Brain pericyte (primary cell): Measurements from ENCODE around the gene ZNF688.
"Not testable (repeated sequence)": the region's sequence is repeated elsewhere in the genome, so short reads cannot be mapped to it uniquely, and the experiment has no call there.

Experiments used
- DNase-seq: peaks from one replicate; pipeline ENCODE4 v3.0.0-alpha.2; 2012; ENCODE audit warnings: low read depth, low spot score

ZNF688 gene

DNA sequence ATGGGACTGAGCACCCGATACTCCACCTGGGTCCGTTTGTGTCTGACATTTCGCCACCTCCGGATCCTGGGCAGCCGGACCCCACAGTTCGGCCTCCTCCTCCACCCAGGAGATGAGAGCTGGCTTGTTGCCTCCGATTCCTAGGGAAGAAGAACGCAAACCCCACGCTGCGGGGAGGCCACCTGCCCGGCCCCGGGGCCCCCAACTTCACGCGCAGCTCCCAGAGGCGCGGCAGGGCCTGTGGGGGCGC lies 13.9 kb downstream of the ZNF688 start:
- no peak for DNase-seq

DNA sequence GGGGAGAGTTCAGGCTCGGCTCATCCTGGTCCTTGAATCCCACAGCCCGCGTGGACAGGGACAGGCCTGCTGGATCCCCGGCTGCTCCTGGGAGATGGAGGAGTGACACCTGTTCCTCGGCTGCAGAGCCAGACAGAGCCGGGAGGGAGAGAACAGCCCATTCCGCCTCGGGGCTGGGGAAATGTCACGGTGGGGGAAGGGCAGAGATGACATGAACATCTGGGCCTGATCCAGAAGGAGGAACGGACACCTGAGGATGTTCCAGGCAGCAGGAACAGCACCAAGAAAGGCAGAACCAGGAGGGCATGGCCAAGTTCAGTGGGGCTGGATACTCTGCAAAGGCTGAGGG lies 15.4 kb downstream of the ZNF688 start:
- DNase-seq, result no peak

DNA sequence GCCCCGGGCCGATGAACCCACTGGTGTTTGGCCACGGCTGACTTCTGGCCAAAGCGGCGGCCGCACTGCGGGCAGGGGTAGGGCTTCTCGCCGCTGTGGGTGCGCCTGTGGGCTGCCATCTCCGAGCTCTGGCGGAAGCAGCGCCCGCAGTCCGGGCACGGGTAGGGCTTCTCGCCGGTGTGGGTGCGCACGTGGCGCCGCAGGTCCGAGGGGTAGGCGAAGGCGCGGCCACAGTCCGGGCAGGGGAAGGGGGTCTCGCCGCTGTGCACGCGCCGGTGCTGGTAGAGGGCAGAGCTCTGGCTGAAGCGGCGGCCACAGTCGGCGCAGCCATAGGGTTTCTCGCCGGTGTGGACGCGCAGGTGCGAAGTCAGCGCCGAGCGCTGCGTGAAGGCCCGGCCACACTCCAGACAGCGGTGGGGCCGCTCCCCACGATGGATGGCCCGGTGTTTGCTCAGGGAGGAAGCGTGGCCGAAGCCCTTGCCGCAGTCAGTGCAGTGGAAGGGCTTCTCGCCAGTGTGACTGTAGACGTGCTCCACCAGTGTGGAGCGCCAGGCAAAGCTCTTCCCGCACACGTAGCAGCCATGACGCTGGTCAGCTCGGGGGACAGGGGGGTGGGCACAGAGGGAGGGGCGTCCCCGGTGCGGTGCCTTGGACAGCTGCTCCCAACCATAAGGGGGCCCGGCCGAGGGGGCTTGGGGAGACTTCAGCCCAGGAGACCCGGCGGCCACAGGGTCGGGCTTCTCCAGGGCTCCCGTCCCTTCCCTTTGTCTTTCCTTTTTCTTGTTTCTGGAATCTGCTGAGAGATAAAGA lies 16.0 kb downstream of the ZNF688 start:
- no peak for DNase-seq

DNA sequence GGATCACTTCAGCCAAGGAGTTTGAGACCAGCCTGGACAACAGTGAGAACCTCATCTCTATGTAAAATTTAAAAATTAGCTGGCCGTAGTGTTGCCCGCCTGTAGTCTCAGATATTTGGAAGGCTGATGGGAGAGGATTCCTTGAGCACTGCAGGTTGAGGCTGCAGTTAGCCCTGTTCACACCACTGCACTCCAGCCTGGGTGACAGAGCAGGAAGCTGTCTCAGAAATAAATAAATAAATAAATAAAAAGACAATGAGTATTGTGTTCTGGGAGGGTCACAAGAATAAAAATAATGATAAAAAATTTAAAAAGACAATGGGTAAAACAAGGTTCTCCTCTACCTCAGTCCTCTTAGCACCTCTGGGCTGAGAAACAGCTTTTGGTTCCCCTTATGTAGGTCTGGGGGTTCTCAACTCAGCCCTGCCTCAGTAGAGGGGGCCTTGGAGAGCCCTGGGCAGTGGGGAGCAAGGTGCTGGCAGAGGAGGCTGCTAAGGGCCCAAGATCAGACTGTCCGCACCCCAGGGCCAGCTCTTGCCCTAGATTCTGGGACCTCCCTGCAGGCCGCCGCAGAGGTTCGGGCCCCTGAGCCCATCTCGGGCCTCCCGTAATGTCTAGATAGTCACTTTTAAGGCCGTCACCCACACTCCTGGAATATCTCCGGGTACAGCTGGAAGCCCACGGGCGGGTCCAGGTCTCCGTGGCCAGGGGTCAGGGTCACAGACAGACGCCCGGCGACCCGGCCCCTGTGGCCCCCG lies 16.8 kb downstream of the ZNF688 start:
- DNase-seq, result no peak

DNA sequence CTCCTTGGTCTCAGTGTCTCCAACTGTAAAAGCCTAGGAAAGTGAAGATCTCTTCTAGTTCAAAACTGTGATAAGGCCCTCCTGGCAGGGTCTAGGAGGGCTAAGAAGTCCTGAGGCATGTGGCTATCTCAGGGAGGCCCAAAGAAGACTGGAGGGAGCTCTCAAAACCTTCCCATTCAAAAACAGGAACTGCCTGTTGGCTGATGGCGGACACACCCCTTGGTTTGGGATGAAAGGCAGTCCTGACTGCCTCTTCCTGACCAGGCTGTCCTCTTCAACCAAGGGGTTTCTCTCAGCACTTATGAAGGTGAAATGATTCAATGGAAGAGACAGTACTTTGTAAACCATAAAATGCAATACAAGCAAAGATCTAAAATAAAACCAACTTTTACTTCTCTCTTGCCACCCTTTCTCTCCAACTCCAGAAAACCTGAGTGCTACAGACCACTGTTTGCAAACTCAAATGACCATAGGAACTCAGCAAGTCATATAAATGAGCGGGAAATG lies 18.1 kb downstream of the ZNF688 start:
- no peak for DNase-seq

DNA sequence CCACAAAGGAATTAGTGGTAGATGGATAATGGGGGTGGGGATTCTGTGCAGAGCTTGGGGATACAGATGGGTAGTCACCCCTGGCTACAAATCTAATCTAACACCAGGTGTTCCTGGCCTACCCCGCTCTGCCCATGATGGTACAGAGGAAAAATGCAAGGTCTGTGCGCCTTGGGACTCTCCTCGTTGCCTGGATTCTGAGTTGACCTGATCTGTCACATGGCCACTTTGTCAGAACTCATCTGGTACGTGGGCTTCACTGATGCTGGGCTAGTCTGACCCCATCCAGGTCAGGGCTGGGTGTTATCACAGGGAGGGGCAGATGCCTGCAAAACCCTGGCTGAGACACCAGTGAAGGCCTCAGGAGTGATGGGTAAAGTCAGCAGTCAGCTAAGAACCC lies 18.6 kb downstream of the ZNF688 start:
- DNase-seq, result no peak

DNA sequence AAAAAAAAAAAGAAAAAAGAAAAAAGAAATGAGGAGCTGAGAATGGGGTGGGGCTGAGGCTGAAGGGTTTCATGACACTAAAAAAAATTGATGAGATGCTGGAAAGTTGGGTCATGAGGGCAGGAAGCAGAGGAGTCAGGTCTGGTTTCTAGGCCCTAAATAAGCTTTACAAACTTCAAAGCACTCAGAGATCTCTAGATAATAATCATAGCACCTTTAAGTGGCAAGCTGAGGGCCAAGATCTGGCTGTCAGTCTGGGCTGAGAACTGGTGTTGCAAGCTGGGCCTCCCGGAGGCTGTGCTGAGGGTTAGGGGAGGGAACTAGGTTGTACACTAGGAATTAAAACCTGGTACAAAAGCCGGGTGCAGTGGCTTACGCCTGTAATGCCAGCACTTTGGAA lies 19.7 kb downstream of the ZNF688 start:
- no peak for DNase-seq

DNA sequence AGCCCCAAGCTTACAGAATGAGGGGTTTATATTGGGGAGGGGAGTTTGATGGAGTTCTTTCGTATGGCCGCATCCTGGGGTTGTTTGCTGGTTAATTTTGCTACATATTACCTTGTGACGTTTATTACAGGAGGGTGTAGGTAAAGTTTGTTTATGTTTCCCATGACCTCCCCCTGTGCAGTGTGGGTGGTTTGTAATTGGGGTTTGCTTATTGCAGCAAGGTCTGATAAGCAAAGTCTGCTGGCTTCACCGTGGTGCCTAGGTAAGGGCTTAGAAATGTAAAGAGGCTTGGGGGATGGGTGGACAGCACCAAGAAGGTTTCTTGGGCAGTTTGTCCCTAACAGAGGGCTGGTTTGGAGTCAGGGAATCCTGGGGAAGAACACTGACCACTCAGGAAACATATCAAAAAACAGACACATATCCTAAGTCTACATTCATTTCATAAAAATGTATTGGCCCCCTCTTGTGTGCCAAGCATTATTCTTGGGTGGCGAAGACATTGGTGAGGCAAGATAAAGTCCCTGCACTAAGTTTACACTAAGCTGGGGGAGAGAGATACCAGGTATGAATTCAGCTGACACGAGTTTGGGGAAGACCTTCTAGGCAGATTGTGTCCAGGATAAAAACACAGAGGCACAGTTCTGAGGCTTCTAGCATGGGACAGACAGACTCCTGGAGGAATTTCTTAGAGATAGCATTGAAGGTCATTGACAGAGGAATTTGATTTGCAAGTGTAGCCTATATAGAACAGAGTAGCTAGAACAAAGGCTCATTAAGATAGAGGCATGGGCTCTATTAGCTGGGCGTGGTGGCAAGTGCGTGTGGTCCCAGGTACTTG lies 22.9 kb downstream of the ZNF688 start:
- DNase-seq, result no peak

DNA sequence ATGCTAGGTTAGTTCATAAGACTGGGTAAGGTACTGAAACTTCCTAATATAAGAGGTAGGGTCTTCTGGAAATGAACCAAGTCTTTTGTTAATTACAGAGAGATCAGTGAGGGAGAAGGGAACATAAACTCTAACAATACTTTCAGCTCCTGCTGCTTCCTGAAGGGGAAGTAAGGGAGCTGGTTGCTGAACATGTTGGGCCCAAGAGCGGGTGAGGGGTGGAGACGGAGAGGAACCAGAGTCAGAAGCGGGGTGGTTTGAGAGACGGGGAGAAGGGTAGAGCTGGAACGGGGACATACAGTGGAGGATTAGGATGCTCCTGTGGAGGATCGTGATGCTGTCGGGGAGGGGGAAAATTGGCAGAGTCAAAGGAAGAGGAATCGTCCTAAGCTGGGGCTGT lies 25.4 kb downstream of the ZNF688 start:
- no peak for DNase-seq

DNA sequence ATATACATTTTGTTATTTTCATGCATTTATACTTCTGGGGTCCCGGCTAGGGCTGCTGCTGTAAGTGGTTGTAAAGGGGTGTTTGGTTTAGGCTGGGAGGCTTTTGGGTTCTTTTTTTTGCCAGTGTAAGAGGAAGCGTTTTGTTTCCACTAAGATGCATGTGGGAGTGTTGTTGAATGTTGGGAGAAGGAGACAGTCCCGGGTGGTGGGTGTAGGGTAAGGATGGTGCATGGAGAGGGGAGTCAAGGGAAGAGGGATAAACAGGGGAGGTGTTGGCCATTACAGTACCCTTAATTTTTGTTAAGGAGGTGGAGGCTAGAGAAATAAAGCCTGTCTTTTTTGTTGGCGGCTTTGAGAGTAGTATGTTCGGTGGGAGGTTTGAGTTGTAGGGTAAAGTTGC lies 28.4 kb downstream of the ZNF688 start:
- DNase-seq, result no peak

DNA sequence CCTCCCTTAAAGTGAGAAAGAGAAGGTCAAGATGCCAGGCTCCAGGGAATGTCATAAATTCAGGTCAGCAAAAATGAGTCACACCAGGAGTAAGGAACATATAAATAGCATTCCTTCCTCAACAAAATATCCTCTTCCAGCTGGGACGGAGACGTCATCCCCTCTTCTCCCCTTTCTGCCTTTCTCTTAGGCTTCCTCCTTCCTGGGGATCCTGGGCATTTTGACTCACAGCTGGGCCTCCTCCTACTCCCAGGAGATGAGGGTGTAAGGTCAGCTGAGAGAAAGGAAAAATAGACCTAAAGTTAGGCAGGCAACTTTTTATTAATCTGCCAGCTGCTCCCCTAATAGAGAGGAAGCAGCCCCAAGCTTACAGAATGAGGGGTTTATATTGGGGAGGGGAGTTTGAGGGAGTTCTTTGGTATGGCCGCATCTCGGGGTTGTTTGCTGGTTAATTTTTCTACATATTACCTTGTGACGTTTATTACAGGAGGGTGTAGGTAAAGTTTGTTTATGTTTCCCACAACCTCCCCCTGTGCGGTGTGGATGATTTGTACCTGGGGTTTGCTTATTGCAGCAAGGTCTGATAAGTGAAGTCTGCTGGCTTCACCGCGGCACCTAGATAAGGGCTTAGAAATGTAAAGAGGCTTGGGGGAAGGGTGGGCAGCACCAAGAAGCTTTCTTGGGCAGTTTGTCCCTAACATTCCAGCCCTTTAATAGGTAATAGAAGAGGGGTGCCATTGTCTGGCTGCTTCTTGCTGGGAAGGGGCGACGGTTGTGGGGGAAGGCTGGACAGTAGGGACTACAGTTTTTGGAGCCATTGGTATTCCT lies 29.8 kb downstream of the ZNF688 start:
- DNase-seq, result no peak

DNA sequence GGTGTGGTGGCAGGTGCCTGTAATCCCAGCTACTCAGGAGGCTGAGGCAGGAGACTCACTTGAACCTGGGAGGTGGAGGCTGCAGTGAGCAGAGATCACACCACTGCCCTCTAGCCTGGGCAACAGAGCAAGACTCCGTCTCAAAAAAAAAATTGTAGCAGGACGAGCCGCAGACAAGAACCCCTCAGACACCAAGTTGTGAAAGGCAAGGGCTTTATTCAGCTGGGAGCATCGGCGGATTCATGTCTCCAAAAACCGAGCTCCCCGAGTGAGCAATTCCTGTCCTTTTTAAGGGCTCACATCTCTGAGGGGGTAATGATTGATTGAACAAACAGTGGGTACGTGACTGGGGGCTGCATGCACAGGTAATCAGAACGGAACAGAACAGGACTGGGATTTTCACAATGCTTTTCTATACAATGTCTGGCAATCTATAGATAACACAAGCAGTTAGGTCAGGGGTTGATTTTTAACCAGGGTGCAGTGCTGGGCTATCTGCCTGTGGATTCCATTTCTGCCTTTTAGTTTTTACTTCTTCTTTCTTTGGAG lies 30.5 kb downstream of the ZNF688 start:
- DNase-seq, result not testable (repeated sequence)

DNA sequence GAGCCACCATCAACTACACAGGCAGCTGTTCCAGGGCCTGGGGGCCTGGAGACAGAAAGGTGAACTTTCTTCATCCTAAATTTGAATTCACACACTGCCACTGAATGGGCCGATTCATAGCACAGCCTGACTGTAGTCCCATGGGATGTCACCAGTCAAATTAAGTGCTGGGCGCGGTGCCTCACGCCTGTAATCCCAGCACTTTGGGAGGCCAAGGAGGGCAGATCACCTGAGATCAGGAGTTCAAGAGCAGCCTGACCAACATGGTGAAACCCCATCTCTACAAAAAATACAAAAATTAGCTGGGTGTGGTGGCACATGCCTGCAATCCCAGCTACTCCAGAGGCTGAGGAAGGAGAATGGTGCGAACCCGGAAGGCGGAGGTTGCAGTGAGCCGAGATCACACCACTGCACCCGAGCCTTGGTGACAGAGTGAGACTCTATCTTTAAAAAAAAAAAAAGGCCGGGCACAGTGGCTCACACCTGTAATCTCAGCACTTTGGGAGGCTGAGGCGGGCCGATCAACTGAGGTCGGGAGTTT lies 31.5 kb downstream of the ZNF688 start:
- not testable (repeated sequence) for DNase-seq

DNA sequence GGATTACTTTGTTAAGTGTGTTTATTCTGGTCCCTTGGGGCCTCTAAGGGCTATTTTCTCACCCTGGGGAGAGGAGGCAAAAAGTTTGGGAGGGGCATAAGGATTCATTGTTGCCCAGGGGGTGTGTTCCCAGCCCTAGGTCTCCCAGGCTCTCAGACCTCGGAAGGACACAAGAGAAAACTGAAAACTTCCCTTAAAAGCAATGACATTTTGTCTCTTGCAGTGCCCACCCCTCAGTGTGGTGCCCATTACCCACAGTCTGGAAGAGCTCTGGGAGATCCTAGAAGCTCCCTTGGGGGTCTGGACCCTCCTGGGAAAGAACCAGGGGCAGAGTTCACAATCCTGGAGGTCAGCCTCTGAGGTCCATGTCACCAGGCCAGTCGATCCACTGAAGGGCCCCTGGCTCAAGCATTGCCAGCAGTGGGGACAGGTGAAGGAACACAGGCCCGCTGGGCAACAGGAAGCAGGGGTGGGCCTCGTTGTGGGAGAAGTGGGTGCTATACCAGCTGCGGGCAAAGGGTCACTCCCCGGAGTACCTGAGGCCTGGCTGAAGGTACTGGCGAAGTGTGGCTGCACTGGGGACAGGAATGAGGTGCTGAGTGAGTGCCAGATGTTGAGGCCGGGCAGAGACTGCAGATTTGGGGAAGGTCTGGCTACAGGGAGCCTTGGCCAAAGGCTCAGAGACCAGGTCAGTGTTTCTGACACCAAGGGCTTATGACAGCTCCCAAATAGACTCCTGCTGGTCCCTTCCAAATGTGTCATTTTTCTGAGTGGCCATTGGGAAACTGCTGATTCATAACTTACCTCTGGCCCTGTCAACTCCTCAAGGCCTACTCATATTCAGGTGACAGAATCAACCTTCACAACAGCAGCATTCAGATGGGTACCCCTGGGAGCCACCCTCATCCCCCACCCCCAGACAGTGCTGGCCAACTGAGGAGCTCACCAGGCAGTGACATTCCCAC lies 32.2 kb downstream of the ZNF688 start:
- DNase-seq, result no peak

DNA sequence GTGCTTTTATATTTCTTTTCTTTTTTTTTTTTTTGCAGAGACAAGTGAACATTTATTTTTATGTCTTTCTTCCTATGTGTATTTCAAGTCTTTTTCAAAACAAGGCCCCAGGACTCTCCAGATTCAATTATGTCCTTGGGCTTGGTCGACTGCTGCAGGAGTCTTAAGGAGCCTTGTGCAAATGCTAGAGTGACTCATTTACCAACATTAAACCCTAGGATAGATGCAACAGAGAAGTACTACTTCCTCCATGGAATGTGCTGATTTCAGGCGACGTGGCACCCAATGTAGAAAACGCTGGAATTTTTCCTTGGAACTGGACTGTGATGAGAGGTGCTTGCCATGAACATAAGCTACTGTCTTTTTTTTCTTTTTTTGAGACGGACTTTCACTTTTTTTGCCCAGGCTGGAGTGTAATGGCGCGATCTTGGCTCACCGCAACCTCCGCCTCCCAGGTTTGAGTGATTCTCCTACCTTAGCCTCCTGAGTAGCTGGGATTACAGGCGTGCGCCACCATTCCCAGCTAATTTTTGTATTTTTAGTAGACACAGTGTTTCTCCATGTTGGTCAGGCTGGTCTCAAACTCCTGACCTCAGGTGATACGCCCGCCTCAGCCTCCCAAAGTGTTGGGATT lies 35.0 kb downstream of the ZNF688 start:
- not testable (repeated sequence) for DNase-seq

DNA sequence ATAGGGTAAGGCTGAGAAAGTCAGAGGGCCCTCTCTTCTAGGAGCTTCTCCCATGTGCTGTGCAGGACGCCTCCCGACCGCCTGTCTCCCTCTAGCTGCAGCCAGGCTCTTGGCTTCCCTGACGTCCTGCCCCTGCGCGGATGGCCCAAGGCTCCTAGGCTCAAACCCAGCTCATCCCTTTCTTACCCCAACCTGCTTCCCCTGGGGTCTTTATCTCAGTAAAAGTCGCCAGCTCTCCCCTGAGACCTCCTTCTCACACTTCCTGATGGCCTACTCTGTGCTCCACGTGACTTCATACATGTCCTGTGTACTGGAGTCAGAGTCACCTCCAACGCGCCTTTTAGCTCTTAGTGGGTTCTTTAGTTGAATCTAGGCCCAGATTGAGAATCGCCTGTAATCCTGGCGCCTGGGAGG lies 35.7 kb downstream of the ZNF688 start:
- DNase-seq, result no peak

DNA sequence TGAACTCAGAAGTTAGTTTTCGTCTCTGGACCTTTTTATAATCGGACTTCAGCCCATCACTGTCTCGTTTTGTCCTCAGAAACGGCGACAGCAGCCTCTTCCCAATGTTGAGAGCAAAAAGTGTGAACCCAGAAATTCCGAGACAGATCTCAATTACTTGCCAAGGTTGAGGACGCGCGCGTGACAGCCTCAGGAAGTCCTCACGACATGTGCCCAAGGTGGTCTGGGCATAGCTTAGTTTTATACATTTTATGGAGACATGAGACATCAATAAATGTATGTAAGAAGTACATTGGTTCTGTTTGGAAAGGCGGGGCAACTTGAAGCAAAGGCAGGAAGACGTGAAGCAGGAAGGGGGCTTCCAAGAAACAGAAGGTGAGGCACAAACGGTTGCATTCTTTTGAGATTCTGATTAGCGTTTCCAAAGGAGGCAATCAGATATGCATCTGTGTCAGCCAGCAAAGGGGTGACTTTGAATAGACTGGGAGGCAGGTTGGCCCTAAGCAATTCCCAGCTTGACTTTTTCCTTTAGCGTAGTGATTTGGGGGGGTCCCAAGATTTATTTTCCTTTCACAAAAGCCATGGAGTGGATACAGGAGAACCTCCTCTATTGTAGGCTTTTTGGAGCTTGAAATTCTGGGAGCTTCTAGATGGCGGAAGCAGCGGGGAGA lies 36.3 kb downstream of the ZNF688 start:
- no peak for DNase-seq

DNA sequence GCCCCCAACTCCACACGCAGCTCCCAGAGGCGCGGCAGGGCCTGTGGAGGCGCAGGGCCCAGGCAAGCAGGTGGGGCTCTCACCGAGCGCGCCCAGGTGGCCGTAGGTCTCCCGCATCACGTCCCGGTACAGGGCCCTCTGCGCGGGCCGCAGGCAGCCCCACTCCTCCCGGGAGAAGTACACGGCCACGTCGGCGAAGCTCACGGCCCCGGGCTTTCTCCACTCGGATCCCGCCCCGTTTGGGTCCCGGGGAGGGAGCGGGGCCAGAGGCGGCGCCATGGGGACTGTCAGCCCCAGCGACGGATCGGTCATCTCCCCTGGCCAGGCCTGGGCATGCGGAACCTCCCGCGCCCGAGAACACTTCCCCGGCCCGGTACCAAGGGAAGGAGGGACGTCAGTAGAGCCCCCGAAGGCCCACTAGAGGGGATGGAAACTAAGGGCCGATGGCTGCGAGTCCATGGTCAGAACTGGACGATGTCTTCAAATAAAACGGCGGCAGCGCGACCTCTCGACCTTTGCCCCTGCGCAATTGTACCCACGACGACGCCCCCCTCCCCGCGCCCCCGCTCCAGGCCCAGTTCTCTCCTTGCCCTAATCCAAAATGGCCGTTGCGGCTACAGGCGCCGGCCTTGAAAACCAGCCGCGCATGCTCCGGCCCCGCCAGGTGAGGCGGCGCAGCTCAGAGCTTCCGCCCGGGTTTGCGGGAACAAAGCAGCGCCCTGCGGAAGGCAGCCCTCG lies 37.0 kb downstream of the ZNF688 start, which contains the start of gene ZNF747:
Gene ZNF747, minus strand, starts transcription at position 491 of the 738 bp plus-strand sequence. Its CDS starts 179 bp downstream, at position 312.
- no peak for DNase-seq
